Ectodermal cell (in vitro differentiated cells): Measurements from ENCODE around the gene ADAMTS2.

Experiments used
- H3K27ac ChIP-seq: 2 replicates; pipeline ENCODE4 v1.7.0; 2013; ENCODE audit warnings: mild to moderate bottlenecking, low read depth, low read length; ENCODE audit not compliant: insufficient read depth, poor library complexity, severe bottlenecking
- H3K27me3 ChIP-seq: 2 replicates; pipeline ENCODE4 v1.7.0; 2013; ENCODE audit warnings: mild to moderate bottlenecking, low read length; ENCODE audit not compliant: insufficient read depth, control insufficient read depth, poor library complexity, severe bottlenecking
- H3K36me3 ChIP-seq: one replicate; pipeline ENCODE4 v1.7.0; 2013; ENCODE audit warnings: low read length; ENCODE audit not compliant: control insufficient read depth, insufficient read depth
- H3K4me1 ChIP-seq: one replicate; pipeline ENCODE4 v1.7.0; 2013; ENCODE audit warnings: low read length; ENCODE audit not compliant: control insufficient read depth, insufficient read depth
- H3K4me3 ChIP-seq: 2 replicates; pipeline ENCODE4 v1.7.0; 2013; ENCODE audit warnings: low read depth, low read length, control low read depth; ENCODE audit not compliant: insufficient read depth
- H3K9me3 ChIP-seq: 2 replicates; pipeline ENCODE4 v1.7.0; 2013; ENCODE audit warnings: mild to moderate bottlenecking, low read length, moderate library complexity; ENCODE audit not compliant: control insufficient read depth
- WGBS, 2 experiments: methylation state at CpG; one replicate each; pipeline ENCODE4 v1.1.7; 2013; ENCODE audit warnings: missing lambda C conversion rate in 2 of 2; 5-methylcytosine and 5-hydroxymethylcytosine counted together

Gene ADAMTS2

GRCh38 chr5:179245031-179245430 is 100.2 kb downstream of the ADAMTS2 start:
- peaks cover 7% of the 10 kb centered on the region for H3K4me1 ChIP-seq
- no peak overlapping the region for H3K4me3 ChIP-seq
- H3K36me3 ChIP-seq: no peaks in the 10 kb centered on the region
- no peaks in the 10 kb centered on the region for H3K9me3 ChIP-seq
- no peaks in the 10 kb centered on the region for H3K27me3 ChIP-seq
- 90 to 95% methylated on average over 4 of the region's 4 CpGs for WGBS, 2 experiments
- H3K27ac ChIP-seq: no peak overlapping the region

- H3K27ac ChIP-seq: no peak overlapping the region
- H3K4me1 ChIP-seq: peaks cover 7% of the 10 kb centered on the region
- WGBS, 2 experiments: 92 to 96% methylated on average over 5 of the region's 5 CpGs
- no peaks in the 10 kb centered on the region for H3K9me3 ChIP-seq
- H3K4me3 ChIP-seq: no peak overlapping the region
- H3K27me3 ChIP-seq: no peaks in the 10 kb centered on the region
- H3K36me3 ChIP-seq: no peaks in the 10 kb centered on the region
Measured at GRCh38 chr5:179244044-179244443, 101.2 kb downstream of the ADAMTS2 start.

DNA sequence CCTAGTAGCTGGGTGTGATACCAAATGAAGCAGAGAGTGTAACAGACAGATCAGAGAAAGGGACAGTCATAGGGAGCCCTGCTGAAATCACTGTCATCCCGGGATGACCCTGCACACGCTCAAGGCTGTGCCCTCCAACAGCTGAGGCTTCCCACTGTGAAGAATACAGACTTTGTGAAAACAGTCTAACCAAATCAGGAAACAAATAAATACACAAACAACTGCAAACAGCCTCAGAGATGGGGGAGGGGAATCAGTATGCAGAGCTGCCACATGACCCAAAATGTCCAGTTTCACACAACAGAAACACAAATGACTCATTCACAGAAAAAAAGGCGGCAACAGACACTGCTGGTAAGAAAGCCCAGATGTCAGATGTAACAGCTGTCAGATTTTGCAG is 101.9 kb downstream of the ADAMTS2 start:
- WGBS, 2 experiments: 48 to 55% methylated on average over 3 of the region's 3 CpGs
- peaks cover 7% of the 10 kb centered on the region for H3K4me1 ChIP-seq
- no peak overlapping the region for H3K27ac ChIP-seq

GRCh38 chr5:179242676-179243075 is 102.6 kb downstream of the ADAMTS2 start:
- H3K4me3 ChIP-seq: no peak overlapping the region
- H3K4me1 ChIP-seq: peaks cover 7% of the 10 kb centered on the region
- no peak overlapping the region for H3K27ac ChIP-seq
- WGBS, 2 experiments: 87 to 91% methylated on average over 6 of the region's 6 CpGs
- H3K27me3 ChIP-seq: no peaks in the 10 kb centered on the region
- no peaks in the 10 kb centered on the region for H3K36me3 ChIP-seq
- no peaks in the 10 kb centered on the region for H3K9me3 ChIP-seq

More for the DNA sequence above, 101.9 kb downstream of the ADAMTS2 start:
- Histone ChIP-seq H3K9me3 (no peaks in the 10 kb centered on the region), H3K4me3 (no peak overlapping the region), H3K27me3 (no peaks in the 10 kb centered on the region), H3K36me3 (no peaks in the 10 kb centered on the region)

GRCh38 chr5:179241764-179242370 is 103.4 kb downstream of the ADAMTS2 start:
- no peaks in the 10 kb centered on the region for H3K27me3 ChIP-seq
- H3K27ac ChIP-seq: no peak overlapping the region
- 96 to 97% methylated on average over 11 of the region's 11 CpGs for WGBS, 2 experiments
- no peaks in the 10 kb centered on the region for H3K9me3 ChIP-seq
- no peaks in the 10 kb centered on the region for H3K36me3 ChIP-seq
- H3K4me3 ChIP-seq: no peak overlapping the region
- peaks cover 7% of the 10 kb centered on the region for H3K4me1 ChIP-seq

DNA sequence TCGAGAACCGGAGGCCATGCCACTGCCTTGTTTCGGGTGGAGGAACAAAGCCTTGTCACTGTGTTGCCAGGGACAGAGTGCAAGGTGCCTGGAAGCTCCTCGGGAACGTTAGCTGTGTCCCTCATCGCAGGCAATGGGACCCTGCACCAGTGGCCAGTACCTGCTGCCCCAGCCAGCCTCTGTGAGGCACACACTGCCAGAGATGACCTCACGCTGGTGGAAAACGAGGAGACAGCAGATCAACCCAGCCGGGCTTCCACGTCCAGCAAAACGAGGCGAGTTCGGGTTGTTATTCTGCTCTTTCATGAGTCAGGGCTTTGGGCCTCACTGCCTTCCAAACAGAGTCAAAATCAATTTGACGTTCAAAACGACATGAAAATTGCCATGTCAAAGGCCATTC is 104.1 kb downstream of the ADAMTS2 start:
- H3K4me1 ChIP-seq: peaks cover 7% of the 10 kb centered on the region
- H3K27me3 ChIP-seq: no peaks in the 10 kb centered on the region
- no peaks in the 10 kb centered on the region for H3K9me3 ChIP-seq
- H3K4me3 ChIP-seq: no peak overlapping the region
- no peak overlapping the region for H3K27ac ChIP-seq
- 95 to 96% methylated on average over 15 of the region's 15 CpGs for WGBS, 2 experiments
- H3K36me3 ChIP-seq: no peaks in the 10 kb centered on the region

DNA sequence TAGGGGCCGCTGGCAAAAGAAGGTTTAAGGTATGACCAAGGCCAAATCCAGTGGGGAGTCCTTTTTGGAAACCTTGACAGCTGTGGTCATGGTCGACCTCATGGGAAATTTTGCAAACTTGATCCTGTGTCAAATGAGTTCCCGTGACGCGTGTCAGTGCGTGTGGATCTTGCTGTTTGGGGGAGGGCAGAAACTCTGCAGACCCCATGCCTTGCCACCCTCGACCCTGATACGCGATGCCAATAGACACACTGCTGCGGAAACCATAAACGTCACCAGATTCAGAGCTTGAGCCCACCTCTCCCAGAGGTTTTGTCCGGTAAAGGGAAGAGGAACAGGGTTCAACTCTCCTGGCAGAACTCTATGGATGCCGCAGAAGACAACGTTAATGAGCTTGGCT is 104.7 kb downstream of the ADAMTS2 start:
- 96 to 97% methylated on average over 14 of the region's 14 CpGs for WGBS, 2 experiments
- H3K36me3 ChIP-seq: no peaks in the 10 kb centered on the region
- no peaks in the 10 kb centered on the region for H3K27me3 ChIP-seq
- no peaks in the 10 kb centered on the region for H3K9me3 ChIP-seq
- peaks cover 7% of the 10 kb centered on the region for H3K4me1 ChIP-seq
- no peak overlapping the region for H3K4me3 ChIP-seq
- H3K27ac ChIP-seq: no peak overlapping the region

GRCh38 chr5:179239256-179240135 is 105.8 kb downstream of the ADAMTS2 start:
- peaks cover 7% of the 10 kb centered on the region for H3K4me1 ChIP-seq
- no peaks in the 10 kb centered on the region for H3K27me3 ChIP-seq
- WGBS, 2 experiments: 93 to 95% methylated on average over 23 of the region's 23 CpGs
- no peaks in the 10 kb centered on the region for H3K36me3 ChIP-seq
- no peak overlapping the region for H3K27ac ChIP-seq
- H3K4me3 ChIP-seq: no peak overlapping the region
- no peaks in the 10 kb centered on the region for H3K9me3 ChIP-seq

- H3K9me3 ChIP-seq: no peaks in the 10 kb centered on the region
- H3K36me3 ChIP-seq: no peaks in the 10 kb centered on the region
- peaks cover 6% of the 10 kb centered on the region for H3K4me1 ChIP-seq
- no peaks in the 10 kb centered on the region for H3K27me3 ChIP-seq
- H3K27ac ChIP-seq: no peak overlapping the region
- H3K4me3 ChIP-seq: no peak overlapping the region
- WGBS, 2 experiments: 93 to 95% methylated on average over 8 of the region's 8 CpGs
Measured at GRCh38 chr5:179238628-179238970, 106.7 kb downstream of the ADAMTS2 start.

- Histone ChIP-seq H3K4me1 (peaks cover under 1% of the 10 kb centered on the region), H3K36me3 (no peaks in the 10 kb centered on the region), H3K27ac (no peak overlapping the region), H3K9me3 (no peaks in the 10 kb centered on the region), H3K27me3 (no peaks in the 10 kb centered on the region), H3K4me3 (no peak overlapping the region)
- WGBS, 2 experiments: 93 to 94% methylated on average over 26 of the region's 26 CpGs
Measured at GRCh38 chr5:179237770-179238627, 107.3 kb downstream of the ADAMTS2 start.
